HG02610 (cell line): ENCODE measurements around the gene MAPK11.
A peak's percentile ranks its signal among the peaks of the same experiment; 100 is the strongest.

Experiments used
- ATAC-seq: cut with Tn5 transposase; IDR thresholded peaks from one replicate; pipeline ENCODE4 v1.9.1; 2021; ENCODE audit warnings: mild to moderate bottlenecking, moderate library complexity; ENCODE audit not compliant: unreplicated experiment

MAPK11 gene

DNA sequence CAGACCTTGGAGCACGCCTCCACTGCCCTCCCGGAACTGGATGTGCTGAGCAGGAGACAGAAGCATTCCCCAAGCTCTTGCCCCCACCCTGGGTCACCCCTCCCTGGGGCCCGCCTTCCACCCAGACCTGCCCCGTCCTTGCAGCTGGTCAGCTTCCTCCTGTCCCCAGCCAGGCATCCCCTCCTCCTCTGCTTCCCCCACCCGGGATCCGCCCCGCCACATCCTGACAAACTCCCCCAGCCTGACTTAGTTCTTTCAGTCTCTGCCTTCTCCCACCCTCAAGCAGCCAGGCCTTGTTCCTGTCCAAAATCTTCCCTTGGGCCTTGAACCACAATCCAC lies 38.4 kb upstream of the MAPK11 start:
- ATAC-seq, result no peak

DNA sequence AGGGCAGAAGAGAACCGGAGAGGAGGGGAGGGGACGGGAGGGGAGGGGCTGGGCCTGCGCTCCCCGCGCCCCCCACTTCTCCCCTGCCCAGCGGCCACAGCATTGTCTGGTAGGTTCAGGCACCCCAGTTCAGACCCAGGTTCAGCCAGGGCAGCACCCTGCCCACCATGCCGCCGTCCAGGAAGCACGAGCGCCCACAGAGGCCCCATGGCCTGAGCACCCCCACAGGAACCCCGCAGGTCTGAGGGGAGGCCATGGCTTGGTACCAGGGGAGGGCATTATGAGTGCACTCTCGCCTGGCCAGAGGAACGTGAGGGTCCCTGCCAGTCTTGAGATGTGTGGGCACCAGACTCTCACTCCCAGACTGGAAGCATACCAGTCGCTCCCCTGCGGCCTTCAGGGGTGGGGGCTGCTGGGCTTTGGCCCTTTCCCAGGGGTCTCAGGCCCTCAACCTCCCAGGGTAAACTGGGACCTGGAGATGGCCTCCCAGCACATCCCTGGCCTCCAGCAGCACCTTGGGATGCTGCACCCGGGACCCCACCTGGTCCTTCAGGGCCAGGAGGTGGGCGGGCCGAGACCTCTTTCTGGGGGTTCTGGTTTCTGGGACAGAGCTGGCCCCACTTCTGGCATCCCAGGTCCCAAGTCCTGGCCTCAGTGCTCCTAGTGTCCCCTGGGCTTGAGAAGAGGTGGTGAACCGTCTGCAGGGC lies 37.9 kb upstream of the MAPK11 start:
- no peak for ATAC-seq

DNA sequence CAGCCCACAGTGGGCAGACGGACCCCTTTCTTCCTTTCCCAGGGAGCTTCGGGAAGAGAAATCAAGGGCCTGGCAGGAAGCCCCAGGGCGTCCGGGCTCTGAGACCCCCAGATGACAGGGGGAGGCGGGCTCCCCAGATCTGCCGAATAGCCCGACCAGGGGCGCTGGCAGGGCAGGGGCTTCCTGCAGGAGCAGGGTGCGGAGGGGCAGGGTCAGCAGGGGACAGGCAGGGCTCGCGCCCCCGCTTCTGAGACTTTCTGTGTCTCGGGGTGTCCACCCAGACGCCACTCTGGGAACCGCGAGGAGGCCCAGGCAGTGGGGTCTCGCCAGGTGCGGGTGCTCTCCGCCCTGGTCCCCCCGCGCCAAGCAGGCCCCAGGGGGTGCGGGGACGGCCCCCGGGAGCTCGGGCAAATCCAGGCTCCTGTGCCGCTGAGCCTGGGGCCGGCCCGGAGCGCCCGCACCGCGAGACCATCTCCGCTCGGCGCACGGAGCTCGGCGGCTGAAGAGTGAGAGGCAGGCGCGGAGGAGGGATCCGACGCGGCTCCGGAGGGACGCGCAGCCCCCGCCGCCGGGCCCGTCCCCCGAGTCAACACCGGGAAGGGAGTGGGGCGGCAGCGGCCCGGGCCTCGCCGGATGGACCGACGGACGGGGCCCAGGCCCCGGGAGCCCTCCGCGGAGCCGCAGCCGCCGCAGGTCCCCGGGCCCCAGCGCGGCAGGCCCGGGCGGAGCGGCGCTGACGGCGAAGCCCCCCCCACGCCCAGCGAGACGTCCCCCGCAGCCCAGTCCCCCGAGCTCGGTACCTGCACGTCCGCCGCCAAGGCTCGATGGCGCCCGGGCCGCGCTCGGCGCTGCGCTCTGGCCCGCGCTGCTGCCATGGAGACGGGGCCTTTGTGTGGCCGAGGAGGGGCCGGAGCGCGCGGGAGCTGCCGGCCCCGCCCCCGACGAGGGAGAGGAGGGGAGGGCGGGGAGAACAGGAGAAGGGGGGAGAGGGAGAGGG lies 36.9 kb upstream of the MAPK11 start, which contains the start of gene PLXNB2:
TSS of gene PLXNB2 (minus strand) at position 894 of the 997 bp plus-strand sequence. CDS start 17,062 bp downstream, outside the sequence.
- peak; percentile 28 for ATAC-seq

DNA sequence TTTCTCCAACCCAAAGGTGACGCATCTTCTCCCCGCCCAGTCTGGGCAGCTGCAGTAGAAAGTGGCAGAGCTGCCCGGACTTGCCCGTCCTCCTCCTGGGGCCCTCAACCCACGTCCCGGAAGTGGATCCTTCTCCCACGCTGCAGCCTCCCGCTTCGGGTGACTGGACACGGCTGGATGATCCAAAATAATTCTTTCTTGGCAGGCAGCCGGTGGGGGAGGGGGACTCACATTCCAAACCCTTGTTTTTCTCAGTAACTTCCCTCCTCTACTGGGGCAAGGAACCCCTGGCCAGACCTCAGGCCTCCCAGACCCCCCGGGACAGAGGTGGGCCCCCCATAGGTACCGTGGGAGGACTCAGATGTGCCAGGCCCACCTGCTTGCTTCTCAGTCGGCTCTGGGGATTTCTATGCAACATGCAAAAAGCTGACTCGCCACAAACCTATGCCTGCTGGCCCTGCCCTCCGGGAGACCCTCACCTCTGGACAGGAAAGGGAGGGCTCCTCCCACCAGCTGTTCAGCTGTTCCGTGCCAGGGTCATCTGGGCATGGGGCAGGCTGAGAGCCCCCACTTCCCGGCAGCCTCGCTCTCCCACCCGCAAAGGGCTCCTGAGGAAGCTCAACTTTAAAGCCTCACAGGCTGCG lies 35.9 kb upstream of the MAPK11 start:
- ATAC-seq, result no peak

DNA sequence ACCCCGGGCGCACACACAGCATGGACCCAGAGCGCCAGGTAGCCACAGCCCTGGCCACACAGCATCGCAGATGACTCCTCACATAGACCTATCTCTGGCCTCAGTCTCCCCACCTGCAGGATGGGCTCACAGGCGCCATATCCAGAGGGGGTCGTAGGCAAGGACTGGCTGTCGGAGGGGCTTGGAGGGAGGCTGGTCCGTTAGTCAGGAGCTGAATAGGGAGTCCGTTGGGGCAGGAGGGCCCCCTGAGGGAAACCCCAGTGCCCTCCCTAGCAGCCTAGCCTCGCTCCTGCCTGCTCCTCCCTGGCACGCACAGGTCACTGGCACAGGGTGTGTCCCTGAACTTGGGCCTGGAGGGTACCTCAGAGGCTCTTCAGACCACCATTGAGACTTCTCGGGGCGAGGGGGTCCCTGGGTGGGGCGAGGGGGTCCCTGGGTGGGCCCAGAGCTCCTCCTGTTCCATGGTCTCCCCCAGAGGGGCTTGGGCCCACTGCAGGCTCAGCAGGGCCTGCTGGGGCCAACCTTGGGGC lies 35.3 kb upstream of the MAPK11 start:
- ATAC-seq, result no peak

DNA sequence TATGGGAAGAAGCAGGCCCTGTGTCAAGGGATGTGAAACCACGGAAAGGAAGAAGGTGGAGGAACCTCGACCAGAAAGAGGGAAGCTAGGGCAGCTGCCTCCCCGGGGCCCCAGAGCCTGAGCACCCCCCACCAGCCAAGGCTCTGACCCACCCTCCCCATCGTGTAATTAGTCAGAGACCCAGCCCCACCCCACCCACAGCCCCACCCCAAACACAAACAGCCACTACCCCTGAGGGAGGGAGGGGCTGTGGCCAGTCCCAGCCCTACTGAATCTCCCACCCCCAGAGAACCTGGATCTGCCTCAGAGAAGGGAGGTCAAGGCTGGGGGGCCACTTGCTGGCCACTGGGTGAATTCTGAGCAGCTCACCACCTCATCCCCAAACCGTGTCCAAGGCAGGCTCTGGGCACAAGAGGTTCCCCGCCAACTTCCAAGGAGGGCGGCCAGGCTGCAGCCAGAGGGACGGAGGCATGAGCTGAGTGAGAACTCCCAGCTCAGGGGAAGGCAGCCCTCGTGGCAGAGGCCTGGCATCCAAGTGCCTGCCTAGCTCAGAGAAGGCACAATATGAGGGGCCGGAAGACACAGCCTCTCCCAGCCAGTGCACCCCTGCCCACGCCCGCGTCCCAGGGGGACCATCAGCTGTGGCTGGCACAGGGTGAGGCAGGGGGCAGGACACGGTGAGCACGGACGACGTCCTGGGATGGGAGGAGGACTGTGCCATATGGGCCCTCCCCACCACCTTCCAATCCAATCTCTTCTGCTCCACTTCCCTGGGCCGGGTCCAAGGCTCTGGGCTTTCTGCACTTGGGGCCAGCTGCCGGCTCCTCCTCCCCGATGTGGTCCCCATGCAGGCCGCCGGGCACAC lies 34.6 kb upstream of the MAPK11 start:
- ATAC-seq, result no peak

DNA sequence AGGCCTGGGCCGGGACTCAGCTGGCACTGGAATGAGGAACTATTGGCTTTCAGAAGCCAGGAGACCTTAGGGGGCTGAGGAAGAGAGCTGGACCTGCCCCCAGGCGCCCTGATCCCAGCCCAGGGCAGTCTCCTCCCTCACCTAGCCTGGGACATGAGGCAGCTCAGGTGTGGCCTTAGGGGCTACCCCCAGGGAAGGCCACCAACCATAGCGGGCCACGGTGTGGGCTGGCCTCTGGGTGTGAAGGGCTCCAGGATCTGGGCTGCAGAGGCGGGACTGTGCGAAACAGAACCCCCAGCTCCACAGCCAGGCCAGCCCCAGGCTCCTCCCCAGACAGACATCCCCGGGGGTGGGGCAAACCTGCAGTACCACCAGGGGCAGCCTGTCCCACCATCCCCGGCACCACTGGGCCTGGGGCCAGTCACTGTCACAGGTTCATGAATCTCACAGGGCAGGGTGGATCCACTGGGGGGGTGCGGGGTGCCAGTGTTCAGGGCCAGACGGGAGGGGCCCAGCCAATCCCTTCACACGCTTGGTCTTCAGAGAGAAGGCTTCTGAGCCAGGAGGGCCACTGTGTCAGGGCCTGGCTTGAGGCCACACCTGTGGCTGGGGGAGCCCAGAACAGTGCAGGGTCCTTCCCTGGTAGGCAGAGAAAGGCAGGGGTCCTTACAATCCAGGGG lies 33.8 kb upstream of the MAPK11 start:
- ATAC-seq, result no peak

DNA sequence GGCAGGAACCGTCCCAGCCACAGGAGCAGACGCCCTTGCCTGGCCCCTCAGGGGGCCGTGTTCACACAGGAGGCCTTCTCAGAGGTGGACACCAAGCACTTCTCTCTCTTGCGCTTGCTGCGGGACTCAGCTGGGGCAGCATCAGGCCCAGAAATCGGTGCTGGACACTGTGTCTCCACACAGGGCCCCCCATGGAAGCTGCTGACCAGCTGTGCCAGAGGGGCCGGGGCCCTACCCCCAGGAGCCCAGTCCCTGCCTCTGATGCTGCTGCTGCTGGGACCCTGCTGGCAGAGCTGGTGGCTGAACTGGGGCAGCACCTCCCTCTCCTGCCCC lies 33.3 kb upstream of the MAPK11 start:
- ATAC-seq, result no peak

DNA sequence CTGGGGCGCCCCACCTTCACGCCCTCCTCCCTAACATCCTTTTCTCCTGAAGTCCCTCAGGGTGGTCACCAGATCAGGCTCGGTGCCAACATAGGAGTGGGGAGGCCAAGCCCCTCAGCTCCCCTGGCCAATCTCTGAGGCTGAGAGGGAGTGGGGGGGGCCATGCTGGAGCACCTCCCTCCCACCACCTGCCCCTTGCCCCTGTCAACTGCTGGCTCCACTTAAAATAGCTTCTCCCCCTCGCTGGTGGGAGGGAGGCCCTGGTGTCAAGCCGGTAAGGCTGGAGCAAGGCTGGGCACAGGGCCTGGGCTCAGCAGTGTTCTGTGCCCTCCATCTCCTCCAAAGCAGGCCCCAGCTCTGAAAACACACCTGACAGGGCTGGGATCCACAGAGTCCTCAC lies 32.4 kb upstream of the MAPK11 start:
- no peak for ATAC-seq

DNA sequence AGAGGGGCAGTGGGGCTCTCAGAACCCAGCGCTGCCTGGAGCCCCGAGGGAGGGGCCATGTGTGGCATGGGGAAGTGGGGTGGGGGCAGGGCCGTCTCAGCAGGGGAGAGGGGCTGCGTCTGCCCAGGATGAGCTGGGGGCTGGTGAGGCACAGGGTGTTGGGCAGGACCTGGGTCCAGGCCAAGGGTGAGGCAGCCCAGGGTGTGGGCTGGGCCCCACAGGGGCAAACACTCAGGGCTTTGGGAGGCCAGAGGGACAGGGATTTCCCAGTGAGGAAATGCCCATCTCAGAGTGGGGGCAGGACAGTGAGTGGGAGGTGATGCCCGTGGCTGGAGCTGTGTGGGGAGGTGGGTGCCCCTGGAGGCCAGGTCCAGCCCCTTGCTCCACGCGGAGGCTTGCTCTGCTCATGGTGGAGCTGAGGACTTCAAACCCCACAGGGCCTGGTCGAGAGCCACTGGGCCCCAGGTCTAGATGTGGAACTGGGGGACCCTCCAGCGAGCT lies 31.9 kb upstream of the MAPK11 start:
- no peak for ATAC-seq

DNA sequence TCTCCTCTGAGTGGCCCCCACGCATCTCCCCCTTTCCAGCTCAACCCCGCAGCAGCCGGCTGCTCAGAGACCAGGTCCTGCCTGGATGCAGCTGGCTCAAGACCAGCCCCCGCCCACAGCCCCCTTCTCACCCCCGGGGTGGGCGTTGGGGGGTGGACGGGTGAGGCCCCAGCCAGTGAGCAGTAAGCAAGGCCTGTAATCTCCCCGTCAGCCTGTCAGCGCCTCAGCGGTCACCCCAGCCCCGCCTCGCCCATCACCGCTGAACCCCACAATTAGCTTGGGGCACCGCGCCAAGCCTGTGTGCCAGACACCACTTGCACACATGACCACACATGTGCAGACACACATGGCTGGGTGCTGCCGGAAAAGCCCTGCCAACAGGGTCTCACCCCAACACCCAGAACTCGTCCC lies 31.4 kb upstream of the MAPK11 start:
- ATAC-seq, result no peak

DNA sequence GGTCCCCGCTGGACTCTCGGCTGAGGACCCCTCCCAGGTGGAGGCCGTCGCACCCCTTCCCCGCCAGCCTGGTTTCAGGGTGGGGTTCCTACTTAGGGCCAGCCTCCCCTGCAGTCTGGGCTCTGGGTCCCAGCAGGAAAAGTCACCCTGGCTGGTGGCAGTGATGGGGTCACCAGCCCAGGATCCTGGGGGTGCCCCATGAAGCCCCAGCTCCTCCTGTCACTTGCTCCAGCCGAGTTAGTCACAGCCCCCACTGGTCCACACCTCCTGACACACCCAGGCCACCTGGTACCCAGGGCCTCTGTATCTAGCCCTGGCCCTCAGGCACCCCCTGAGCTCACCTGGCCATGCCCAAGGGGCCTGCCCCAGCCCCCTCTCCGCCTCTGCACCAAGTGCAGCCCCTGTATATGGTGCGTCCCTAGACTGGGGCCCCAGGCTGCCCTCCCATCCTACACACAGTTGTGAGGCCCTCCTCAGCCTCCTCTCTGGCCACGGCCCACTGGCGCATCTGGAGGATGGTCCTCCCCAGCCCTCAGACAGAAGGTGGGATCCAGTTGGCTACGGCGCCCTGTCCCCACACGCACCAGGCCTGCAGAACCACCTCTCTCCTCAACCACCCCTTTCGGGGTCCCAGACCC lies 30.6 kb upstream of the MAPK11 start:
- ATAC-seq, result no peak

DNA sequence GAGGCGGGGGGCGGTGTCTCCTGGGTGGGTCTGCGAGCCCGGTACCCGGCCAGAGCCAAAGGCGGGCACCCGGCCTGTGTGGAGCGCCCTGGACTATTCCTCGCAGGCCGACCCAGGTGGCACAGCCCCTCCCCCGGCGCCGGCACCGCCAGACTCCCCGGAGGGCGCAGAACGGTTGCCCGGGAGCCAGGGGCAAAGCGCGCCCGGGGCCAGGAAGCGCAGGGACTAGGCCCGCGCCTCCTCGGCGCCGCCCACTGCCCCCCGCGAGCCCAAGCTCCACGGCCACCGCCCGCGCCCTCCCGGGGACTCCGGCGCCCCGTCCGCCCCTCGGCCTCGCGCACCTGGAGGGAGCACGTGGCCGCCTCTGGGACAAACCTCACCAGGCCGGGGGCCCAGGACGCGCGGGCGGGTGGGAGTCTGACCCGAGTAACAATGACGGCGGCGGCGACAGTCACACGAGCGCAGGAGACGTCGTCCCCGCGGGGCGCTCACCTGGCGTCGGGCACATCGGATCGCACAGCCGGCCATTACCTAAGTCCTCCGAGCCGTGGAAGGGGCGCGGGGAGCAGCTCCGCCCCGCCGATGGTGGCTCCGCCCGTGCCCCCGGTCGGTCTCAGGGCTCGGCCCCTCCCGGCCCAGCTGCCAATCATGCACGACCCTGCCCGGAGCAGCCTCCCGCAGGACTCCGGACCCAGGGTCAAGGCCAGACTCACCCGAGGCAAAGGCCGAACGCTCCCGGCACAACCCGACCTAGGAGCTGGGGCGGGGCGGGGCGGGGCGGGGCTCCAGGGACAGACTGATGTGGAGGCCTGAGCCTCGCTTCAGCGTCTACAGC lies 29.8 kb upstream of the MAPK11 start:
- ATAC-seq, result no peak

DNA sequence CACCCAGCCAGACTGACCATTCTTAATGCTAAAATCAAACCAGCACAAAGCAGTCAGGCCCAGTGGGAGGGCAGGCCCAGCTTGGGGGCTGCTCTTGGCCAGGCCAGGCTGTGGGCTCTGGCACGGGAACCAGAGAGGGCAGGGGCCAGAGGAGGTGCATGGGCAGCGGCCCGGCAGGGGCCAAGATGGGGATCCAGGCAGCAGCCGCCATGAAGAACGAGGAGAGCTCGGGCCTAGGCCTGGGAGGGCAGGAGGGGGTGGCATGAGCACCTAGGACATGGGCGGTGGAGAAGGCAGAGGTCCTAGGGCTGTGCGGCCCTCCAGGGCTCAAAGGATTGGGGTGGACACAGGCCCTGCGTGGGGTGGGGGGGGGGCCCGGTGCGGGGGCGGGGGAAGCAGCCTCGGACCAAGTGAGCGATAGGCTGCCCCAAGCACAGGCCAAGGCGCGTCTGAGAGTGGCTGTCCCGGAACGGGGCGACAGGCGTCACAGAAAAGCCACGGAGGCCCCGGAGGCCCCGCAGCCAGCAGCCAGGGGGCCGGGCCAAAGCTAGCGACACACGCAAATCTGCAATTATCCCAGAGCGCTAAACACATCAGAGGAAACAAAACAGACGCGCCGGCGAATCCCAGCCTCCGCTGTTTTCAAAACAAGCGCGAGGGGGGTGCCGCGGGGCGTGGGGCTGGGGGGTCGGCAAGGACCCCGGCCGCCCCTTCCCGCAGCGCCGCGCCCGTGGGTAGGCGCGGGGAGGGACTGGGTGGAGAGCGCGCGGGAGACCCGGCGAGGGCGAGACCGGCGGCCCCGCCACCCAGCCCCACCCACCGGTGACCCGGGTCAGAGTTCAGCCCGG lies 29.0 kb upstream of the MAPK11 start:
- ATAC-seq, result no peak

DNA sequence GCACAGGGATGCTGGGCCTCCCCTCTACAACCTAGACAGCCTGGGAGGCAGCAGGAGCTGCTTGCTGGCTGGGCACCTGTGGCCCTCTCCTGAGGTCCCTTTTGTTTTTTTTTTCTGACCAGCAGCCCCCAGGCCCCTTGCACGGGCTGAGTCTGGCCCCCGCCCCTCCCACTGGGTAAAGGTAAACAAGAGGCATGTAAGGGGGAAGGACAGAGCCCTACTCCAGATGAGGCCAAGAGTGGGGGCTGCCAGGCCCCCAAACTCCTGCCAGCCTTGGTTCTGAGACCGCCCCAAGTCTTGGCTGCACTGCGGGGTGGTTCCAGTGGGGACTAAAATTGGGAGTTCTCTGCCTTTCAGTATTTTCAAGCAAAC lies 28.1 kb upstream of the MAPK11 start:
- ATAC-seq, result no peak

DNA sequence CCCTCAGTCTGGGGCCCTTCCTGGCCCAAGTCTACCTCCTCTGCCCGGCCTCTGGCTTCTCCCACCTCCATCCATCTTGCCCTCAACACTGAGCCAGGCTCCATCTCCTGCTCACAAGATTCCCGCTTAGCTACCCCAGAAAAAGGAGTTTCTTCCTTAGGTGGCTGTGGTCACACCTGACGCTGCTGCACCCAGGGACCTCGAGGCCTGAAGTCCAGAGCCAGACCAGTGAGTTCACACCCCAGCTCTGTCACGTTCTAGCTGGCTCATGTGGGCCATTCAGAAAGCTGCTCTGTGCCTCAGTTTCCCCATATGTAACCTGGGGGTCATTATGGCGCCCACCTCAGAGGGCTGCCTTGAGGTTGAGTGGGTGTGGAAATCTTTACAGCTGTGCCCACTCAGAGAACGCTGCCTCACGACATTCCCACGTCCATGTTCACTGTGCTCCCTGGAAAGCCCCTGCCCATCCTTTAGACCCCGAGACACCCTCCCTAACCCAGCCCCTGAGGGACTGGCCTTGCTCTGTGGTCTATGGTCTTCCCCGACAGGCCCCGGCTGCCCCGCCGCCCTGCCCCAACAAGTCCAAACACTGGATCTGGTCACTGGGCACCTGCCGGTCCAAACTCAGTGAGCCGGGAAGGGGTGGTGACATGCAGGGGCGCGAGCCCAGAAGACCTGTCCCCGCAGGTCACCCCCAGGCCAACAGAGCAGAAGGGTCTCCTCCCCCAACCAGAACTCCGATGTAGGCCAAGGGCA lies 27.5 kb upstream of the MAPK11 start:
- ATAC-seq, result no peak
